Limb (tissue), 2 donors: Measurements from ENCODE around the gene TNP1.

Experiments
- DNase-seq, 2 donors: peaks; one replicate each; pipeline ENCODE4 v3.0.0-alpha.2; 2016; ENCODE audit errors: extremely low spot score in 2 of 2

TNP1 gene

GRCh38 chr2:216875862-216876261, 16.0 kb upstream of the TNP1 start:
- no peak for DNase-seq

- DNase-seq: no peak
Observed at GRCh38 chr2:216873573-216873972, 13.7 kb upstream of the TNP1 start.

GRCh38 chr2:216872624-216873023, 12.8 kb upstream of the TNP1 start:
- DNase-seq: no peak

- no peak for DNase-seq
Observed at GRCh38 chr2:216872040-216872439, 12.2 kb upstream of the TNP1 start.

GRCh38 chr2:216871333-216871934, 11.6 kb upstream of the TNP1 start:
- DNase-seq: no peak

GRCh38 chr2:216870508-216871332, 10.9 kb upstream of the TNP1 start:
- no peak for DNase-seq

- DNase-seq: no peak
Observed at GRCh38 chr2:216866515-216867095, 6.7 kb upstream of the TNP1 start.

- DNase-seq: no peak
Observed at GRCh38 chr2:216865658-216866057, 5.8 kb upstream of the TNP1 start.

GRCh38 chr2:216863946-216864345, 4.1 kb upstream of the TNP1 start:
- DNase-seq: no peak

GRCh38 chr2:216862628-216863398, 2.9 kb upstream of the TNP1 start:
- no peak for DNase-seq

- no peak for DNase-seq
Observed at GRCh38 chr2:216860426-216861137, 718 bp upstream of the TNP1 start.

GRCh38 chr2:216858312-216858711, 1.6 kb downstream of the TNP1 start:
- DNase-seq: no peak

GRCh38 chr2:216857131-216857550, 2.7 kb downstream of the TNP1 start:
- no peak for DNase-seq

GRCh38 chr2:216856406-216857065, 3.3 kb downstream of the TNP1 start:
- no peak for DNase-seq

GRCh38 chr2:216855605-216856004, 4.3 kb downstream of the TNP1 start:
- no peak for DNase-seq

- DNase-seq: no peak
Observed at GRCh38 chr2:216855079-216855478, 4.8 kb downstream of the TNP1 start.

GRCh38 chr2:216851486-216852090, 8.3 kb downstream of the TNP1 start:
- no peak for DNase-seq

- DNase-seq: no peak
Observed at GRCh38 chr2:216850665-216851322, 9.1 kb downstream of the TNP1 start.

GRCh38 chr2:216849987-216850386, 9.9 kb downstream of the TNP1 start:
- no peak for DNase-seq

GRCh38 chr2:216845426-216845825, 14.4 kb downstream of the TNP1 start:
- DNase-seq: no peak
